Amygdala (tissue), 56 donors: ENCODE measurements around the gene GIPC2.
"Not testable (repeated sequence)": the region's sequence is repeated elsewhere in the genome, so short reads cannot be mapped to it uniquely, and the experiment has no call there.

Experiments used
- DNase-seq, 56 donors: peaks; one replicate each; lab custom pipeline; 2025; lab: John Stamatoyannopoulos, UW

Gene GIPC2

DNA sequence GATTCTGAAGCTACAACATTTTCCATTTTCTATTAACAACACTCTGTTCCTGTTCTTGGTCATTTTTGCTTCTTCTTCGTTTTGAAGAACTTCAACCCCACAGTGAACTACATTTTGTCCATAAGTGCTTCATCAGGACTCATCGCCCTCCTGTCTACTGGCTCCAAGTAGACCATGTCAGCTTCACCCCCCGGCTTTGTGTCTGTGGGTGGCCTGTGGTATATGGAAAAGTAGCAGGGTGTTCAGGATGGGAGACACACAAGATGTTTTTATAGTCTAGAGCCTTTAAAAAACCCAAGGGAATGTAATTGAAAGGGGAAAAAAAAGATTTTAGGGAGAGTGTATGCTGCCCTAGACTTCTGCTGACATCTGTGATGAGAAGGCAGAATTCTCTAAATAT, 46.1 kb downstream of the GIPC2 start:
- no peak for DNase-seq

DNA sequence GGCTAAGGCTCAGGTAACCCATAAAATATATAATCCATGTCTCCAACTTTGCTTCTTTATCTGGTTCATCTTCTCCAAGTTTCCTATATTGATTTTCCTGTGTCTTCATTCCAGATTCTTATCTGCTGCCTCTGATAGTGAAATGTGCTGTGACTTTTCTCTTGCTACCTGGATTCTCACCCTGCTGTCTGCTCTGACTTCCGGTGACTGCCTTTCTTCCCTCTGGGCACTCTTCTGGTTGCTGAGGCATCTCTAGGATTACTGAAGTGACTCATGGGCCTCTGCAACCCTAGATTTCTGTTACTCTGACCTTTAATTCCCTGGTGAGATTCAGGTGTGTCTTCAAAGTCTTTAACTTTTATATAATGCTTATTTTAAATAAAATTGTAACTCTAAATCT, 46.9 kb downstream of the GIPC2 start:
- DNase-seq, result no peak

DNA sequence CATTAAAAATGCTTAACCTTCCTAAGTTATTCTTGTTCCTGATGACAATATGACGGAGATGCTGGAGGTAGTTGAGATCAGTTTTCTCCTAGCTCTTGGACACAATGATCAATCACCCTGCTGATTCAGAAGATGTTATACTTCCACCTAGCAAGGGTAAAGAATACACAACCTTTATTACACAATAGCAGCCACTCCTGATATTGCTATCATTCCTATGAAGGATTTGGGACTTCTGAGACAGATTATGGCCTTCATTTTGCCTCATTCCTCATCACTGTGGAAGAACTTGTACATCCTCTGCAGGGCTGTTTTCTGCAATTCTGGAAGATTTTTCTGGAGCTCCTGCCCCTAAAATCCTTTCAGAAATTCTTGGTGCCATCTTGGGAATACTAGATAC, 47.8 kb downstream of the GIPC2 start:
- DNase-seq, result no peak

DNA sequence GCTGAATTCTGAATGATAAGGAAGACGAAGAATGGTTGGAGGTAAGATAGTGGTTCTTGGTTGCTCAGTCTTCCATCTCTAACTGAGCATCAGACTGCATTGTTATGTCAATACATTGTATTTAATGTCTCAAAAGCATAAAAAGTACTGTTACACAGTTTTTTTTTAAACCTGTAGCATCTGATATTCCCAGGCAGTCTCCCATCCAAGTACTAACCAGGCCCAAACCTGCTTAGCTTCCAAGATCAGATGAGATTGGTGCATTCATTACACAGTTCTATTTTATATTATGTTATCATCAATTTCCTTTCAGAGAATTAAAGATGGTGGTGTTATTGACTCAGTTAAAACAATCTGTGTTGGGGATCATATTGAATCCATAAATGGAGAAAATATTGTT, 48.9 kb downstream of the GIPC2 start:
- DNase-seq, result no peak

DNA sequence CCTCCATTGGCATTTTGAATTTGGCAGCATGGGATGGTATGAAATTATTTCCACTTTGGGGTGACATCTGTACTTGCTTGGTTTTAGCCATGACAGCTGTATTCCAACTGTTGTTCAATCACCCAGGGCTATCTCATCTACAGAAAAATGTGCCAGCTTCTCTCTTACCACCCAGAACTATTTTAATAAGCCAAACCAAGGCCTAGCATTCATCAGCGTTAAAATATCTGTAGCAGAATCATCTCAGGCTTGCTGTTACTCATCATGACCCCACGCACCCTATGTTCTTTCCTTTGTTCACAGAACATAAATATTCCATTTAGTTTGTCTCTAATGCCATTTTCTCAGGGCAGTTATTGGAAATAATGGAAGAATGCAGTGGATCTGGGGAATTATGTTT, 49.8 kb downstream of the GIPC2 start:
- DNase-seq, result no peak

DNA sequence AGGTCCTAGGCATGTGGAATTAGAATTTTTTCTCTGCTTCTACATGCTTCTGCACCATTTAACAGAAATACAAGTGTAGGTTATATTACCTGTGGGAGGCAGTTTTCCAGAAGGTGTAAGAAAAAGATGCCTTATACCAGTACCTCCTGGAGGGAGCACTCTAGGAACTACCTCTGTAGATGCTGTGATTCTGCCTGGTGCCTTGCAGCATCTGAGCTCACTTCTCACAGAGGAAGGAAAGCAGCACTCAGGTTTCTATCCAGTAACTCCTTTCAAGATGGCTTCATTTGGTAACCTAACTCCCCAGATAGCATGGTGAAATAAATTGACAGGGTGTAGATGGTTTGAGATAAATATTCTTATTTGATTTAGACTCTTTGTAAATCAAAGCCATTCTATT, 50.3 kb downstream of the GIPC2 start:
- no peak for DNase-seq

DNA sequence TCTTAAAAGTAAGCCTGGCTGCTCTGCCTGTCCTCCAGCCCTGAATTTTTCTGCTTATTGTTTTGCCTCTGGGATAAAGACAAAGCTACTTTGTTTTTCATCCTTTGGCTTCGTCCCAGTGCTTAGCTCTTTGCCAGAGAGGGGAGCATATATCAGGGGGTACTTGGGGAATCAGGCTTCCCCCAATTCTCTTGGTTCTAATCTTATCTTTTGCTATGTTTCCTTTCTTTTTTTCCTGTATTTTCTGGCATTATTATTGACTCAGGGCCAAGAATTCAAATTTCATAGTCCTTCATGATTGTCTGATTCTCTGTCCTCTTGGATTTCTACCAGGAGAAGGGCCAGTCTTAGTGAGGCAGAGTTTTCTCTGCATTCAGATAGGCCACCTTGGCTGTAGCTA, 51.2 kb downstream of the GIPC2 start:
- DNase-seq, result peak in 13 of 56 donors; percentile 1 to 48 (median 8)

DNA sequence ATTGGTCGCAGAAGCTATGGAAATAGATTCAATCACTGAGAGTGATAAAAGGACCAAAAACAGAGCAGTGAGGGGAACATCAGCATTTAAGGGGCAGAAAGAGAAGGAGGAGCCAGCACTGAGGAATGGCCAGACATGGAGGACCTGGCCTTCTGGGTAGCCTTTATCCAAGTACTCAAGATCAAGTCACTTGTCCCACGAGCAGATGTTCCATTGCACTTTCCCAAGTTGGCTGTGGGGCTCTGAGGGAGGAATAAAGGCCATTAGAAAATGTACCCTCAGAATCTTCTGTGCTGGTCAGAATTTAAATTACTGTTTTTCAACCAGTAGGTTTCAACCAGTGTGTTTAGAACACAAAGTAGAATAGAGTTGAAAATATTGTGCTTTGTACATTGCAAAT, 55.3 kb downstream of the GIPC2 start:
- no peak for DNase-seq

DNA sequence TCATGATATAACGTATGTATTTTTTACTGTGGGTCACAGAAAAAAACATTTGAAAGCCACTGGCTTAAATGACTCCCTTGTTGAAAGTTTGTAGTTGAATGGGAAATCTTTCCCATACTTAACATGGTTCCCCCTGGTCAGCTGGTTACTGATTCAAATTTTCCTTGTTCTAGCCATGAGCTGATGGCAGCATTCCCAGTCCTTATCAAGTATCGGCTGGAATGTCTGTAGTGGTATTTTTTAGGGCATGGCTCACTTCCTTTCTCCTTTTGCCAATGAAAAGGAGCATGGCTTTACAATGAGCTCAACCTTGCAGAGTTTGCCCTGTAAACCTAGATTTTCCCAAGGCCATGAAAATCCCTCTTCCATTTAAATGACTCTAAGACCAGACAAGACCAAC, 55.7 kb downstream of the GIPC2 start:
- DNase-seq, result no peak

DNA sequence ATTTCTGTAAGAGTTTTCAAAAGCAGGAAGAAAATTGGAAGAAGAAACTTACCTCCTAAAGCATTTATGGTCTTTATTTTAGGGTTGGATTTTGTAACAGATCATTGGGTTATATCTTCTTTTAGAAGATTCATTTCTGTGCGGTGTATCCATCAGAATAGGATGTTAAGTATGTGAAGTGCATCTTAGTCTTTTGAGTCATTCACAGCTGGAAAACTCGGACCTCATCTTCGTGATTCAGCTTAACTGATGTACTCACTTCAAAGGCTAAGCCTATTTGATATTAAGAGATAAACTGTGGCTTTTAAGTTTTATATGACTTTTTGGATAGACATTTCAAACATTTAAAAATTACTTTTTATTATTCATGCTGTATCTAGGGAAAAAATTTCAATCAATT, 56.3 kb downstream of the GIPC2 start:
- no peak for DNase-seq

DNA sequence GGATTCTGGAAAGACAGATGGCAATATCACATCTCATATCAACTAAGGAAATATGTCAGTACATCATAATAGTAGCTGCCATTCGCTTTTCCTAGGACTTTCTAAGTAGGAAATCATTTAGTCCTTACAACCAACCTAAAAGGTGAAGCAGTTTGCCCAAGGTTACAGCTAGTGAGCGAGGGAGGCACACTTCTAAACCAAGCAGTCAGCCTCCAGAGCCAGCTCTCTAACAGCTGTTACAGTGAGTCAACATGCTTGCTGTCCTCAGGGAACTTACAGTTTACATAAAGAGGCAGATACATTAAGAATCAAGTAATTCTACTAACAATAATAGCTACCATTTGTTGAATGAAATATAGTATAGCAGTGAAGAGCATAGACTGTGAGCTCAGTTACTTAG, 57.1 kb downstream of the GIPC2 start:
- no peak for DNase-seq

DNA sequence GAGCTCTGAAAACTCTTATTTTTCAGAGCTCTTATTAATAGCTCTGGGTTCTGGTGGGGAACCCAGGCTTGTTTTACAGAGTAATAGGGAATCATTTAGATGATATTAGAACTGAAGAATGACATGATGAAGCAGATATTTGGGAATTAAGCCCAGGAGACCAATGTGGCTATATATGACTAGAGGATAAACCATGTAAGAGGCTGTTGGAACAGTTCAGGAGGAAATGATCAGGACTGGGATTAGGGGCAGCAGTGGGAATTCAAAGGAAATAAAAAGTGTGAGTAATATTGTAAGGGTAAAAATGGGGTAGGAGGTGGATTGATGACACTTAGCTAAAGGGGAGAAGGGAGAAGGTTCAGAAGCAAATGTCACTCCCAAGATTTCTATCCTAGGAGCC, 58.6 kb downstream of the GIPC2 start:
- no peak for DNase-seq

DNA sequence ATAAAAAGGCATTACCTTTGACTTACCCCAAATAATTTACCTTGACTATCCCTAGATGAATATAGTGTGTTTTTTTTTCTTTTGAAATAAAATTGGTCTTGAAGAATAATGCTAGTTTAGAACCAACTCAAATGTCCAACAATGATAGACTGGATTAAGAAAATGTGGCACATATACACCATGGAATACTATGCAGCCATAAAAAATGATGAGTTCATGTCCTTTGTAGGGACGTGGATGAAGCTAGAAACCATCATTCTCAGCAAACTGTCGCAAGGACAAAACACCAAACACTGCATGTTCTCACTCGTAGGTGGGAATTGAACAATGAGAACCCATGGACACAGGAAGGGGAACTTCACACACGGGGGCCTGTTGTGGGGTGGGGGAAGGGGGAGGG, 63.9 kb downstream of the GIPC2 start:
- not testable (repeated sequence) for DNase-seq

DNA sequence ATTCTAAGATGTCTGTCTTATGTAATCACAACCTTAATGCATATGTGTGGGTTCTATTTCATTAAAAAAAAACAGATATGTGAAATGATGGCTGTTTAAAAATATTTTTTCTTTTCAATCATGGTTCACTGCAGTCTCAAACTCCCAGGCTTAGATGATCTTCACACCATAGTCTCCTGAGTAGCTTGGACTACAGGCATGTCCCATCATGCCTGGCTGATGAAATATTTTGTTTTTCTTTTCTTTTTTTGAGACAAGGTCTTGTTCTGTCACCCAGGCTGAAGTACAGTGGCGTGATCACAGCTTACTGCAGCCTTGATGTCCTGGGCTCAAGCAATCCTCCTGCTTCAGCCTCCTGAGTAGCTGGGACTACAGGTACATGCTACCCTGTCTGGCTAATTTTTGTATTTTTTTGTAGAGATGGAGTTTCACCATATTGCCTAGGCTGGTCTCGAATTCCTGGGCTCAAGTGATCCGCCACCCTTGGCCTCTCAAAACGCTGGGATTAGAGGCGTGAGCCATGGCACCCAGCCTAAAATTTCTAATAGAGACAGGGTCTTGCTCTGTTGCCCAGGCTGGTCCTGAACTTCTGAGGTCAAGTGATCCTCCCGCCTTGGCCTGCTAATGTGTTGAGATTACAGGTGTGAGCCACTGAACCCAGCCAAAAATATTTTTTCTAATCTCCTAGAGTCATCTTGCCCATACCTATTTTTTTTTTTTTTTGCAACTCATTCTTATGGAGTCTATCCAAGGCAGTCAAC, 67.6 kb downstream of the GIPC2 start:
- DNase-seq, result no peak

DNA sequence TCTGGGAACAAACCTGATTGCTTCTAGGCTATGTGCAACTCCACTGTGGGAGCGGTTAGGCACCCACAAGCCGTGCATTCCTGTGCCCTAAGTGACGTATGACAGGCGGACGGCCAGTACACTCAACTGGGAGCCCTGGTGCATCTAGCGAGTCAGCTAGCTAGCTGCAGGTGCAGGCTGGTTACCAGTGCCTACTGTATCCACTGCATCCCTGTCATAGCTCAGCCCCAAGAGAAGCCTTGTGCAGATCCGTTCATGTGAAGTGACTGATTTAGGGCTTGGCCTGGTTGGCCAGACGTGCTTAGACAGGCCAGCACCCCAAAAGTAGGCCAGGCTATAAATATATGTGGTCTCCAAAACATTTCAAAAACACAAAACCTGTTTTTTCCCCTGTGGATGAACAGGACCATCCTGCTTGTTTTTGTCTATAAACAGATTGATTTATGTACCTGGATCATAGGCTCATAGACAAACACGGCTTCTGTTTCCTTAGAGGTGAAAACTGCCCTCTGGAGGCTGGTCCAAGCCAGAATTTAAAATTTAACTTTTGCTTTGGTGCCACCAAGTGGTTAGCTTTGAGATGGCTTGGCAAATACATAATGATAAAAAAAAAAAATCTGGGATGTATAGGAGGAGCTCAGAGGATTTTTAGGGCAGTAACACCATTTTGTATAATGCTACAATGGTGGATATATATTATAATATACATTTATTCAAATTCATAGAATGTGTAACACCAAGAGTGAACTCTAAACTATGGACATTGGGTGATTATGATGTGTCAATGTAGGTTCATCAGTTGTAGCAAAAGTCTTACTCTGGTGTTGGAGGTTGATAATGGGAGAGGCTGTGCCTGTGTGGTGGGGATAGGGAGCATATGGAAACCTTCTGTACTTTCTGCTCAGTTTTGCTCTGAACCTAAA, 68.5 kb downstream of the GIPC2 start:
- peak in 36 of 56 donors; percentile 0 to 71 (median 19) for DNase-seq

DNA sequence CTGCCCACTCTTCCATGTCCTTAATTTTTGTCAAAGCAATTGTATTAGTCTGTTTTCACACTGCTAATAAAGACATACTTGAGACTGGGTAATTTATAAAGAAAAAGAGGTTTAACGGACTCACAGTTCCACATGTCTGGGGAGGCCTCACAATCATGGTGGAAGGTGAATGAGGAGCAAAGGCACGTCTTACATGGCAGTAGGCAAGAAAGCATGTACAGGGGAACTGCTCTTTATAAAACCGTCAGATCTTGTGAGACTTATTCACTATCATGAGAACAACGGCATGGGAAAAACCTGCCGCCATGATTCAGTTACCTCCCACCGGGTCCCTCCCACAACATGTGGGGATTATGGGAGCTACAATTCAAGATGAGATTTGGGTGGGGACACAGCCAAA, 74.7 kb downstream of the GIPC2 start:
- not testable (repeated sequence) for DNase-seq

DNA sequence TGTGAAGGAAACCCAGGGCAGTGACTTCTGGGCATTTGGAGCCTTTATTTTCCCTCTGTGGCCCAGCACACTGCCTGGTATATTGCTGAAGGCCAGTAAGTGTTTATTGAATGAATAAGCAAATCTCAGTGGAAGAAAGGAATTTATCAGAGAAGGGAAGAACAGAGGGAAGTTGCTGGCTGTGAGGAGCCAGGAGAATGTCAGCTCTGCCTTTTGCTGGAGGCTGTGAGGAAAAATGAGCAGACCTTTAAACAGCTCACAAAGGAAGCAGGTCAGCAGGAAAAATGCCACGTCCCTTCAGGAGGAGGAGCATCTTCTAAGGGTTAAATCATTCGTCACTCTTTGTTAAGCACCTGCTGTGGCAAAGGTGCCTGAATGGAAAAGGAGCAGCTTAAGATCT, 75.9 kb downstream of the GIPC2 start:
- no peak for DNase-seq

DNA sequence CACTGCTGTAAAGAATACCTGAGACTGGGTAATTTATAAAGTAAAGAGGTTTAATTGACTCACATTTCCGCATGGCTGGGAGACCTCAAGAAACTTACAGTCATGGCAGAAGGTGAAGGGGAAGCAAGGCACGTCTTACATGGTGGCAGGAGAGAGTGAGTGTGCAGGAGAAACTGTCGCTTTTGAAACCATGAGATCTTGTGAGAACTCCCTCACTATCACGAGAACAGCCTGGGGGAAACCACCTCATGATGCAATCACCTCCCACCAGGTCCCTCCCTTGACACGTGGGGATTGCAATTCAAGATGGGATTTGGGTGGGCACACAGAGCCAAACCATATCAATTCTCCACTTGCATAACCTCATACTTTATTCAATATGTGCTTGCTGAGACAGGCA, 76.6 kb downstream of the GIPC2 start:
- no peak for DNase-seq

DNA sequence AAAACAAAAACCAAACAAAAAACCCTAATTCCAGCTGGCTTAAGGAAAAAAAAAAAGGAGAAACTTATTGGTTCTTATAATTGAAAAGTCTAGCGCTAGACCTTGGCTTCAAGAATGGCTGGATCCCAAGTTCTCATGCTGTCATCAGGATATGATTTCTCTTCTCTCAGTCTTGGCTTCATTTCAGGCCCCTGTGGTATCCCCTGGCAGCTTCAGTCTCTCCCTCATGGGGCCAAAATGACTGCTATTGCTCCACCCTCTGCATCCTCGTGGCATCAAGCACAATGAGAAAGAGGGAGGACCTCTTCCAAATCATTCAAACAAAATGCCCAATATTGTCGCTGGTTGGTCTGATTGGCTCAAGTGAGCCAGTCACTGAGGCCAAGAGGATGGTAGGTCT, 80.7 kb downstream of the GIPC2 start:
- no peak for DNase-seq

DNA sequence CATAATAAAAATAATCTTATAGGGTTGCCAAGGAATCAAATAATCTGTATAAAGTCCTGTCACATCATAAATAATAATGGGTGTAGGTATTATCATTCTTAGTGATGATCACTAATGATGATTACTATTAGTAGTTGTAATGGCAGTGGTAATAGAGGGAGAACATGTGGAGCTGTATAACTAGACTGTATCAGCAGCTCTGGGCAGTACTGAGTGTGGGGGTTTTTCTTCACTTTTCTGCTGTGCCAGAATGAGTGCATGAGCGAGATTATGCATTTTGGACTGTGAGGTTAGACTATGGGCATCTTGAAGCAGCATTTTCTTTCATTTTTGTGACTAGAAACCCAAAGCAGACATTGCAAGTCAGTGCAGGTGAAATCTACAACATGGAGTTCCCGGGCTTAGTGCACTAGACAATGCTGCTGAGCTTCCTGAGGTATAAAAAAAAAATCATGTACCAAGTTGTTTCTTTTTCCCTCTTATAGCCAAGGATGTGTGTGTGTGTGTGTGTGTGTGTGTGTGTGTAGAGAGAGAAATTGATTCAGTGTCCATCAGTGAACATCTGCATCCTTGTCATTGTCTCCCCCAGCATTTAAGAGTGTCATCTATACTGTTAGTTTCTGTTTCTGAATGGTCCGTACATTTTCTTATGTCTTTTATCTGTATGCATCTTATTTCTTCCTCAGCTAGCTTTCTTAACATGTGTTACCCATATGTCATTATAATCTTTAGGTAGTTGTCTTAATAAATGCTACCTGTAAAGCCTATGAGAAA, 86.6 kb downstream of the GIPC2 start:
- DNase-seq, result no peak

DNA sequence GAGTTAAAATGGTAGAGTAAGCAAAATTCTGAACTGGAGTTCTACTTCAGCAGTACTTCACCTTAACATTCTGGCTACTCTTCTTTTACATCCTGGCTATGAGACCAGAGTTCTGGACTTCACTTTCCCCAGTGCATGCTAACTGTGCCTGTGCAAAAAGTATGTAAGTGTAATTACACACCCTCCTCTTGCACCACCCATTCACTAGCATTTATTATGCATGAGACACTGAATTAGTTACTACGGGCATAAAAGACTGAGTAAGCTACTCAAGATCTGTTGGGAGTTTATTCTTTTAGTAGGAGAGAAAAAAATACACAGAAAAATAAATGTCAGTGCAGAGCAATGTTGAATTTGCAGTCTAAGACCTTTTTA, 87.2 kb downstream of the GIPC2 start:
- DNase-seq, result no peak
